Endothelial cell of umbilical vein (primary cell): ENCODE measurements around the gene FREM3. TPM values are rescaled to one million over a fixed set of nuclear protein-coding genes. Genes with fewer than 3 reads are reported as not detected.

Experiments used
- BruUV-seq: library from RNA; stranded (reverse); fragments of 400-500 nt; replicated peaks from 2 replicates; lab custom pipeline; 2021; lab: Mats Ljungman, UMichigan
- CTCF ChIA-PET: fragments of 300-600, 350-600 bp; sonication (Branson Sonifier 250); formaldehyde crosslinking; loops from one replicate; lab custom pipeline; 2021; ENCODE audit warnings: antibody characterized with exemption, inconsistent platforms; lab: Charles Lee
- POLR2A ChIA-PET: fragments of 300-600, 350-600 bp; sonication (Branson Sonifier 250); formaldehyde crosslinking; loops from one replicate; lab custom pipeline; 2021; ENCODE audit warnings: antibody characterized with exemption, inconsistent platforms; lab: Charles Lee
- DNase-seq: peaks from one replicate; pipeline ENCODE4 v3.0.0-alpha.2; 2011; ENCODE audit warnings: low read depth, low spot score
- FAIRE-seq: peaks from 2 replicates; lab custom pipeline; 2011; peaks lifted over from hg19 to GRCh38; lab: Jason Lieb, UNC
- H2AFZ ChIP-seq: 2 replicates; pipeline ENCODE4 v1.6.0; 2012; ENCODE audit warnings: low read depth, low read length, control low read depth, inconsistent platforms
- H3K27ac ChIP-seq: 2 replicates; pipeline ENCODE4 v1.5.1; 2011; ENCODE audit warnings: low read depth, mild to moderate bottlenecking, control low read depth, low read length, moderate library complexity; ENCODE audit not compliant: insufficient read depth
- H3K27me3 ChIP-seq, 2 experiments: 2 replicates each; pipeline versions ENCODE4 v1.6.0 to v1.6.1; 2011; ENCODE audit warnings: low read length in 2 of 2, mixed read lengths in 1 of 2; ENCODE audit not compliant: control insufficient read depth in 2 of 2, insufficient read depth in 2 of 2
- H3K36me3 ChIP-seq, 2 experiments: 2 replicates in 1 of 2; 3 replicates in 1 of 2; pipeline ENCODE4 v1.5.1; 2011; ENCODE audit warnings: low read length in 2 of 2, mild to moderate bottlenecking in 1 of 2, moderate library complexity in 1 of 2; ENCODE audit not compliant: control insufficient read depth in 2 of 2, insufficient read depth in 2 of 2; ENCODE audit errors: extremely low read depth in 1 of 2
- H3K4me1 ChIP-seq: 3 replicates; pipeline ENCODE4 v1.5.1; 2011; ENCODE audit warnings: mild to moderate bottlenecking, low read length; ENCODE audit not compliant: control insufficient read depth, insufficient read depth; ENCODE audit errors: extremely low read depth
- H3K4me2 ChIP-seq: 2 replicates; pipeline ENCODE4 v1.6.1; 2011; ENCODE audit warnings: low read length, control low read depth, mixed read lengths; ENCODE audit not compliant: insufficient read depth
- H3K4me3 ChIP-seq, 3 experiments: fragments of 200-600 bp in 1 of 3; sonication (generic), shearing (Covaris generic) in 1 of 3; replicated peaks in 1 of 3; 2 replicates each; pipeline ENCODE4 v1.5.1; 2011 to 2016; ENCODE audit warnings: control low read depth in 3 of 3, low read length in 3 of 3, mild to moderate bottlenecking in 2 of 3, inconsistent platforms in 1 of 3, low read depth in 1 of 3, moderate library complexity in 1 of 3; ENCODE audit not compliant: insufficient read depth in 1 of 3
- H3K79me2 ChIP-seq: 2 replicates; pipeline ENCODE4 v1.6.0; 2012; ENCODE audit warnings: low read length, inconsistent platforms; ENCODE audit not compliant: control insufficient read depth, insufficient read depth
- H3K9ac ChIP-seq: replicated peaks from 2 replicates; pipeline ENCODE3; 2011; ENCODE audit warnings: low read length, control low read depth; ENCODE audit not compliant: insufficient read depth; ENCODE audit errors: extremely low read depth
- H3K9me1 ChIP-seq: replicated peaks from 3 replicates; pipeline ENCODE4 v1.6.0; 2011; ENCODE audit warnings: mild to moderate bottlenecking, low read length; ENCODE audit not compliant: control insufficient read depth, insufficient read depth; ENCODE audit errors: extremely low read depth
- H3K9me3 ChIP-seq: replicated peaks from 2 replicates; pipeline ENCODE4 v1.5.1; 2012; ENCODE audit warnings: low read length, inconsistent platforms; ENCODE audit not compliant: control insufficient read depth, insufficient read depth
- H4K20me1 ChIP-seq: replicated peaks from 2 replicates; pipeline ENCODE3; 2011; ENCODE audit warnings: mild to moderate bottlenecking, low read length; ENCODE audit not compliant: control insufficient read depth, insufficient read depth; ENCODE audit errors: extremely low read depth
- dilution Hi-C: fragments of 300-500 bp; cut with MboI; formaldehyde crosslinking; loops from one replicate; pipeline ENCODE4 v1.15.0; 2019; ENCODE audit warnings: low sequenced_read_pairs; ENCODE audit not compliant: extremely low pct_ligation_motif_present
- intact Hi-C: fragments of 100-400 bp; cut with micrococcal nuclease; formaldehyde crosslinking; loops from one replicate; pipeline ENCODE4 v1.10.0; 2022
- polyA plus RNA-seq, 4 experiments: library from polyadenylated mRNA; depleted of rRNA in 3 of 4; stranded (reverse) in 3 of 4; unstranded in 1 of 4; fragments of >200 nt; gene quantifications; 2 replicates each; pipeline versions ENCODE4 v1.2.1 to v1.2.3, GENCODE V29; 2011 to 2012; ENCODE audit warnings: missing spikeins in 1 of 4
- total RNA-seq: library from RNA; stranded (reverse); gene quantifications from 2 replicates; pipeline ENCODE4 v1.2.3, GENCODE V29; 2021
- TF ChIP-seq, protein P1 (sequence below), 2 donors: IDR thresholded peaks; 1 replicate in 1 of 2; 2 replicates in 1 of 2; pipeline ENCODE4 v1.5.1; 2011; ENCODE audit warnings: low read length in 2 of 2, mild to moderate bottlenecking in 2 of 2, moderate library complexity in 2 of 2, control low read depth in 1 of 2, inconsistent platforms in 1 of 2, low read depth in 1 of 2; ENCODE audit not compliant: insufficient read depth in 1 of 2; ENCODE audit errors: extremely low read depth in 1 of 2

FREM3 gene
- total and polyA plus RNA-seq, 2 donors (not counting 3 experiments of a cell fraction or from before 2014, with no cell fraction given): 0.04 to 0.08 TPM

DNA sequence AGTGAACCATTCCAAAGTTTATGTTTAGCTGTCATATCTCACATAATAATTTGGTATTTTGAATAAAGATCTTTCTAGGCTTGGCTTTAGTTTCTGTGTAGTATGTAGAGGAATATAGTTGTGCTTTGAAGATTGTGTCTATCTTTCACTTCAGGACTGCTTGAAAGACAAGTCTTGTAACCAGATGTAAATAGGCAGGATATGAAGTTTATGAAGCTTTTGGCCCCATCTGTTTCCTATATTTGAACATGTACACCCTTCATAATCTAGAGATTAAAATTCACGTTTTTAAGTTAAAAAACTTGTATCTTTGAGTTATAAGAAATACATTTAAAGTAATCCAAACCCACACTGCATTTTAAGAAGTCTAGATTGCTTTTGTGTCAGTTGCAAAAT is 11.7 kb upstream of the FREM3 start:
- Histone ChIP-seq H3K4me1 (no peaks in the 10 kb centered on the region), H3K9me3 (no peaks in the 10 kb centered on the region), H3K9ac (no peak overlapping the region), H3K36me3 (no peaks in the 10 kb centered on the region), H2AFZ (no peak overlapping the region), H3K9me1 (no peaks in the 10 kb centered on the region), H3K4me2 (no peak overlapping the region), H3K4me3 (no peak overlapping the region), H3K27me3 (no peaks in the 10 kb centered on the region), H4K20me1 (no peaks in the 10 kb centered on the region), H3K27ac (no peak overlapping the region), H3K79me2 (no peaks in the 10 kb centered on the region)
- FAIRE-seq: no peak
- no TSS peak for BruUV-seq
- no peak for DNase-seq
- dilution Hi-C loops: no loop called here
- intact Hi-C loops: no loop called here
- POLR2A ChIA-PET: no interaction called here
- TF ChIP-seq, protein P1, sequence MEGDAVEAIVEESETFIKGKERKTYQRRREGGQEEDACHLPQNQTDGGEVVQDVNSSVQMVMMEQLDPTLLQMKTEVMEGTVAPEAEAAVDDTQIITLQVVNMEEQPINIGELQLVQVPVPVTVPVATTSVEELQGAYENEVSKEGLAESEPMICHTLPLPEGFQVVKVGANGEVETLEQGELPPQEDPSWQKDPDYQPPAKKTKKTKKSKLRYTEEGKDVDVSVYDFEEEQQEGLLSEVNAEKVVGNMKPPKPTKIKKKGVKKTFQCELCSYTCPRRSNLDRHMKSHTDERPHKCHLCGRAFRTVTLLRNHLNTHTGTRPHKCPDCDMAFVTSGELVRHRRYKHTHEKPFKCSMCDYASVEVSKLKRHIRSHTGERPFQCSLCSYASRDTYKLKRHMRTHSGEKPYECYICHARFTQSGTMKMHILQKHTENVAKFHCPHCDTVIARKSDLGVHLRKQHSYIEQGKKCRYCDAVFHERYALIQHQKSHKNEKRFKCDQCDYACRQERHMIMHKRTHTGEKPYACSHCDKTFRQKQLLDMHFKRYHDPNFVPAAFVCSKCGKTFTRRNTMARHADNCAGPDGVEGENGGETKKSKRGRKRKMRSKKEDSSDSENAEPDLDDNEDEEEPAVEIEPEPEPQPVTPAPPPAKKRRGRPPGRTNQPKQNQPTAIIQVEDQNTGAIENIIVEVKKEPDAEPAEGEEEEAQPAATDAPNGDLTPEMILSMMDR (IDR thresholded peaks at IDR 0.05; ENCODE audit: extremely low read depth in 1 of 2, insufficient read depth in 1 of 2, low read depth in 1 of 2, low read length in 2 of 2): no peak
- CTCF ChIA-PET: no interaction called here

DNA sequence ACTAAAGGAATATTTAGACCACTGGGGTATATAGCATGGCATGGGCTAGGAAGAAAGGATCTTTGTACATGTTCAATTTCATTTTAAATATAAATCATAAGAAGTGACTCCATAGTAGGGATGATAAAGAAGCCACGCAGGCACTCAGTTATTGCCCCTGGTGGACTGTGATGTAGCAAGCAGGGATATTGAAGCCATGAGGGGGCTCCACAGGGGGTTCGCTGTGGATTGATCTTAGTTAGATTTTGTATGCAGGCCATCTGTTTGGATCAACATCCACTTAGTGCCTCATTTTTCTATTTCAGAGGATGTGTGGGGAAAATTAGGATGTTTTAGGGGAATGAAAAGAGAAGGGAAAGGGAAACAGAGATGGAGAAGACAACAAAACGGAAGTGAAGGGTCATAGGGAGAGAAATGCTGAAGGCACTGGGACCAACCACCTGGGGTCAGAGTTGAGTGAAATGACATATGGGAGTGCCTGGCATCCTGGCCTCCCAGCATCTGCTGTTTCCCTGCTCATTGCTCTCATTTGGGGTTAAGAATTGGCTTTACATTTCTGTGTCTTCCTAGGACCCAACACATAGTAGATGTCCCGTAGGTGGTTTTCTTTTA is 11.2 kb upstream of the FREM3 start:
- ChIA-PET POLR2A (no interaction called here), CTCF (no interaction called here)
- H3K27me3 ChIP-seq: no peaks in the 10 kb centered on the region
- no peaks in the 10 kb centered on the region for H3K9me3 ChIP-seq
- H3K79me2 ChIP-seq: no peaks in the 10 kb centered on the region
- FAIRE-seq (no peak), DNase-seq (no peak)
- H3K9me1 ChIP-seq: no peaks in the 10 kb centered on the region
- intact Hi-C loops (no loop called here), dilution Hi-C loops (no loop called here)
- no TSS peak for BruUV-seq
- no peak overlapping the region for H3K9ac ChIP-seq
- no peak overlapping the region for H2AFZ ChIP-seq
- TF ChIP-seq, protein P1 (IDR thresholded peaks at IDR 0.05; ENCODE audit: extremely low read depth in 1 of 2, insufficient read depth in 1 of 2, low read depth in 1 of 2, low read length in 2 of 2): no peak
- no peak overlapping the region for H3K4me3 ChIP-seq
- no peaks in the 10 kb centered on the region for H3K4me1 ChIP-seq
- no peaks in the 10 kb centered on the region for H3K36me3 ChIP-seq
- H3K27ac ChIP-seq: no peak overlapping the region
- no peak overlapping the region for H3K4me2 ChIP-seq
- no peaks in the 10 kb centered on the region for H4K20me1 ChIP-seq
